GM19438 (cell line): Measurements from ENCODE around the gene FMOD.

ENCODE experiments used
- ATAC-seq: cut with Tn5 transposase; IDR thresholded peaks from one replicate; pipeline ENCODE4 v1.9.1; 2021; ENCODE audit warnings: low read depth; ENCODE audit not compliant: unreplicated experiment

The FMOD gene

DNA sequence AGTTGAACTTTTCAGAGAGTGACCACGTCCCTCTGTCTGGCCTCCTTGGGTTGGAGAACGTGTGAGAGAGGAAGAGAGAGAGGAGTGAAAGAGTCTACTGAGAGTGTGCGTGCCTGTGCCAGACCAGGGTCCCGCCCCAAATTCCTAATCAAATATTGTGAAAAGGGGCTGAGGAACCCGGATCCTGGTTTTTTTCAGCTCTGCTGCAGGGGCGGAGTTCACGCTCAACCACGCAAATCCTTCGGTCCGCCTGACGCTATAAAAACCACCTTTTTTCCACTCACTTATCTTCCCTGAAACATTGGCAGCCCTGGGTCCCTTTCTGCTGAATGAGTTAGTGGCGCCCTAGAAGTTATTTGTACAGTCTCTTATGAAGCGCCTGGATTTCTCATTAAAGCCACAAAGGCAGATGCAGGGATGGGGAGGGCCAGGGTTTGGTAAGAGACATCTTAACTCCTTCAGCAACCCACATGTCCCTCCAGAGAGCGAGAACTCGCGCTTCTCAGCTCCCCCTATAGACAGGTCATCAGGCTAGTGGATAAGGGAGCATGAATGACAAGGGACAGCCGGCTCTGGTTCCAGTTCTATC is at the start of gene FMOD:
Gene FMOD, minus strand, starts transcription at position 86 of the 589 bp plus-strand sequence. CDS start 2,852 bp downstream, outside the sequence.
- ATAC-seq = no peak

DNA sequence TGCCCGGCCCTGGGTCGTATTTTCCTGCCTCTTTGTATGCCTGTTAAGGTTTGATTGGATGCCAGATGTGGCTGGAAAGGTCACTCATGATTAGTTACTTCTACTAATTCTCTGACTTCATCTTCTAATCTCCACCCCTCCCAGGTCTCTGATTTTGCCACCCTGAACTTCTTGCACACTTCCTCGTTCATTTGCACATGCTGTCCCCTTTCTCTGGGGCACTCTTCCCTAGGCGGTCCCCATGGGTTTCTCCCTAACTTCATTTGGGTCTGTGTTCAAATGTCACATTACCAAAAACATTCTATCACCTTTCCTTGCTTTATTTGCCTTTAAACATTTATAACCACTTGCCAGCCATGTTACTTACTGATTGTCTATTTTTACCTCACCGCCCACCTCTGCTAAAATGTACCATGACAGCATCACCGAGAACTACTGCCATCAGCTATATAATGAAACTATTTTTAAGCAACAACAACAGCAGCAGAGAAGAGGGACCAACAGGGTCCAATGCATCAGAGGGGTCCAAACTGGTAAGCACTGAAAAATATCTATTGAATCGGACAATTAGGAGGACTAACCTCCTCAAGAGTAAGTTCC is 45.8 kb upstream of the FMOD start:
- no peak for ATAC-seq

DNA sequence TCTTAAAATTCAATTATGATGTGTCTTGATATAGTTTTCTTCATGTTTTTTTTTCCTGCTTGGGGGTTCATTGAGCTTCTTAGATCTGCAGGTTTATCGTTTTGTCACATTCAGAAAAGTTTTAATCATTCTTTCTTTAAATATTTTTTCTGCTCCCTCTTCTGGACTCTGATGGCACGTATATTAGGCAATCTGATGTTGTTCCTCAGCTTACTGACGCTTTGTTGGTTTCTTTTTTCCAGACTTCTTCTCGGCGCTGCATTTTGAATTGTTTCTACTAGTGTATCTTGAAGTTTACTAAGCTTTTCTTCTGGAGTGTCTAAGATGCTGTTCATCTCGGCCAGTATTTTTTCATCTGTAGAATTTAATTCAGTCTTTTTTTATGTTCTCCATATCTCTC is 44.8 kb upstream of the FMOD start:
- no peak for ATAC-seq

DNA sequence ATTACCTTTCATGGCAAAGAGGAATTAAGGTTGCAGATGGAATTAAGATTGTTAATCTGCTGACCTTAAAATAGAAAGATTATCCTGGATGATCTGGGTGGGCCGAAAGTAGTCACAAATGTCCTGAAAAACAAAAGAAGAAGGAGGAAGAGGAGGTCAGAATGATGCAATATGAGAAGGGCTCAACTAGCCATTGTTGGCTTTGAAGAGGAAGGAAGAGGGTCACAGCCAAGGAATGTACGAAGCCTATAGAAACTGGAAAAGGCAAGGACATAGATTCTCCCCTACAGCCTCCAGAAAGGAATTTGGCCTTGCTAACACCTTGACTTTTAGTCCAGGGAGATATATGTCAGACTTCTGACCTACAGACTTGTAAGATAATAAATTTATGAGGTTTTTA is 39.4 kb upstream of the FMOD start:
- ATAC-seq = no peak

DNA sequence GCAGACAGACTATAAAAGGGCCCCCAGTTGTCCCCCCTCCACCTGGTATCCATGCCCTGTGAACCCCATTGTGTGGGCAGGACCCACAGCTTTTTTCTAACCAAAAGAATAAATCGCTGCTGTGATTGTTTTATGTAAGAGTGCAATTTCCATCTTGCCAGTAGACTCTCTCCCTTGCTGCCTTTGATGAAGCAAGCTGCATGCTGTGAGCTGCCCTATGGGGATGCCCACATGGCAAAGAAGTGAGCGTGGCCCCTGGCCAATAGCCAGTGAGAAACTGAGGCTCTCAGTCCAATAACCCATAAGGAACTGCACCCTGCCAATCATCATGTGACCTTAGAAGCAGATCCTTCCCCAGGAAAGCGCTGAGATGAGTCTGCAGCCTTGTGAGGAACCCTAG is 37.8 kb upstream of the FMOD start:
- no peak for ATAC-seq

DNA sequence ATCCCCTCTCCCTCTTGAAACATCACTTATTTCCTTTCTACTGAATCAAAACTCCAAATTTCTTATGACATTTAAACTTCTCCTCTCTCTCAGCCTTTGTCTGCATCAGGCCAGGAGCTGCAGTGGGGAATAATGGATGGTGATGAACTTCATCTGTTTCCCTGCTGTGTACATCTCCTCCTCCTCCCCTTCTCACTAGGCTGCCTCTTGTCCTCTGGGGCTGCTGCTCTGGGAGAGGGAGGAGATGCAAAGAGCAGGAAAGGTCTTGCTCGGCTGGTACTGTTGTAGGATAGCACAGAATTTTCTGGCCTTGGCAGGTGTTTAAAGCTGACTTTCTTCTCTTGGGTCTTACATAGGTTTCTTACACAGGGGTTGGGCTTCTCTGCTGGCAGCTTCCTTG is 31.1 kb upstream of the FMOD start:
- no peak for ATAC-seq

DNA sequence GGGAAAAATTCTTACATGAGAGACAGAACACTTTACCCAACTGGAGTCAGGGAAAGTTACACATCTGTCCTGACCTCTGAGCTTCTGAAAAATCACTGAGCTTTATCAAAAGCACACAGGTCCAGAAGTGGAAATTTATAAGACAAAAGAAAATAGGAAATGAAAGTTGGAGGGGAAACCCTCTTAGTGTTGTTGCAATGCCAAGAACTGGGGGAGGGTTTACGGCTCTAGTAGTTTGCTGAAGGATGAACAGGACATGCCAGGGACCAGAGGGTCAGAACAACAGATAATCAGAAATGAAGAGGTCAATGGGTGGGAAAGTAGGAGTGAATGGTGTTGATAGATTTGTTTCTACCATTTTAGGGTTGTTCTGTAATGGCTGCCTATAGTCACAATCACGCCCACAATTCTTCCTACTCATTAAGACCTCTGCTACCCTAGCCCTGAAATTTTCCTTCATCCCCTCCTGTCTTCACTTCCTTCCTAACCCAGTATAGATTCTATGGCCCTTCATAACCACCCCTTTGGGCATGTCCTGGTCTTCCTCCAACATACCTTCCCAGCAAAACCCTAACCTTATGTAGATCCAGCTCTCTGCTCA is 30.3 kb upstream of the FMOD start:
- no peak for ATAC-seq

DNA sequence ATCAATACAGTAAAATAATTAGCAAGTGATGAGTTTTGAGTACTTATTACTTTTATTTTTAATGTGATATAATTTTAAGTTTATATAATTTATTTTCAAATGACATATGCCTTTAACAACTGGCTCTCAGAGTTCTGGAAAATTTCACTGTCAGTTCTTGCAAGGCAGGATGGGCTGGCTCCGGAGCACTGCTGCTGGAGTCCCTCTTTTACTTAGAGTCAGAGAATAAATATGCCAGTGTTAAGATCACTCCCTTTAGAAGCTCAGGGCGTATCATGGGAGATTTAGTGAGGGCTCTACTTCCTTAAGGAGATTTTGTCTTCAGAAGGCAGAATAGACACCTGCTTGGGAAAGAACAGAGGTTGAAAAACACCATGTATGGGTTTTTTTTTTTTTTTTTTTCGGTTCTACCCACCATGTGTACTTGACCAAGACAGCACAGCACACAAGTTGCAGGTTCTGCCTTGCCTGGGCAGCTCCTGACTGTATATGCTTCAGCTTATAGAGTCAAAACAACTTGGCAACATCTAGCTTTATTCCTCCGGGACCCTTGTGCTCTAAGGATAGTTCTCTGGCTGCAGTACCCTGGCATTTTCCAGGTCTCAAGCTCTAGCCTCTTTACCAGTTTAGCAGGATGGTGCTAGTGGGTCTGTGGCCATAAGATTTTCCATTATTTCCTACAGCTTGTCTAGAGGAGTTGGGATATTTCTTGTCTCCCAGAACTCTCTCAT is 29.7 kb upstream of the FMOD start:
- ATAC-seq = no peak

DNA sequence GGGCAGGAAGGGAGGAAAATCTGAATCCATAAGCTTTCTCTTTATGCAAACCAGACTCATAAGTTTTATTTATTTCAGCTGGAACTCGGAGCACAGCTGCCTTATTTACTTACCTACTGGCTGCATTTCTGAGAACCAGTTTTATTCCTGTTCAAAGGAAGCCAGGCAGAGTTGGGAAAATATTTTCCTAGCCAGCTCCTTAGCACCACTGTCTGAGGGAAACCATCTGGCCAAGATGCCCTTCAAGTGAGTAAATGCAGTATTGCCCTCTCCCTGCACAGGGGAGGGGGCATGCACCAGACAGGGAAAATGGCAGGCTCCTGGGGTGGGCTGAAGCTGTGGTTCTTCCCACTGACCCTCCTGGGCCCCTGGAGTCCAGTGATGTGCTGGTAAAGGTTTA is 28.9 kb upstream of the FMOD start:
- no peak for ATAC-seq

DNA sequence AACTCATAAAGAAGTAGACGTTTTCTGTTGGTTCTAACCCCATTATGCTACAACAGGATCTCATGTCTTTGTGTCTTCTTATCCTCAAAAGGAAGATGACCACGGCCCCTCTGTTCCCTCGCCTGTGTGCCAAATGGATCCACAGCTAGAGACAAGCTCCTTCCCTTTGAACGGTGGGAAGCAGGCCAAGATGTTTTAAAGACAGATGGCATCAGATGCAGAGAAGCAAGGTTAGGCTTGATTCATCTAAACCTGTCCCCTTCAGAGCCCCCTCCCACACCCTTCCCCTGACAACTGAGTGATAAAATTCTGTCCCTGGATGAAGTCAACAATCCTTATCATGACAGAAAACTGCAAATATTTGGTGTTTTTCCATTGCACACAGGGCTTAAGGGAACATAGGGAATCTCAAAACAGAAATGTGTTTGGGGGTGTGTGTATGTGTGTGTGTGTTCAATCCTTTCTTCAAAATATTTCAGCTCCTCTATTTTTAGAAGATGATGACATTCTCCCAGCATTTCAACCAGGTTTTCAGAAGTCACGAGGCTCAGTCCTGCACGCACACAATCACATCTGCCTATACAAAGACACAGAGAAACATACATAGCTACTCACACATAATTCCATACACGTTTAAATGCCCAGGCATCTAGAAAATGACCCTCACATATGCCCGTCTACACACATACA is 27.8 kb upstream of the FMOD start:
- ATAC-seq = no peak

DNA sequence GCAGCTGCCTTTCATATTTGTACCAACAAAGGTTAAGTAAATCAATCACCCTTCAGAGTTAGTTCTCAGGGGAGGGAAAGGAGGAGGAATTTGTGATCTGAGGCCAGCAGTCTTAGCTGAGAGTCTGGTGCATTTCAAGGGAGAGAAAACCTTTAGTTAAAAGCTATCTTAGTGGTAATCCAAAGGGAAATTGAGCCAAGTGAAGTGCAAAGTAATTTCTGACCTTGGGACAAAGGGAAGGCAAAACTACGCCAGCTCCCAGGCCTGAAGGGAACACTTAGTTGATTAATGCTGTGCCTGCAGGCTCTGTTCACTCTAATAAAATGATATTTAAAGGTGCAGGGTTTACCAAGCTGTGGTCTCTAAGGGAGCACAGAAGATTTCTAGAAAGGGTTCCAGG is 23.1 kb upstream of the FMOD start:
- no peak for ATAC-seq

DNA sequence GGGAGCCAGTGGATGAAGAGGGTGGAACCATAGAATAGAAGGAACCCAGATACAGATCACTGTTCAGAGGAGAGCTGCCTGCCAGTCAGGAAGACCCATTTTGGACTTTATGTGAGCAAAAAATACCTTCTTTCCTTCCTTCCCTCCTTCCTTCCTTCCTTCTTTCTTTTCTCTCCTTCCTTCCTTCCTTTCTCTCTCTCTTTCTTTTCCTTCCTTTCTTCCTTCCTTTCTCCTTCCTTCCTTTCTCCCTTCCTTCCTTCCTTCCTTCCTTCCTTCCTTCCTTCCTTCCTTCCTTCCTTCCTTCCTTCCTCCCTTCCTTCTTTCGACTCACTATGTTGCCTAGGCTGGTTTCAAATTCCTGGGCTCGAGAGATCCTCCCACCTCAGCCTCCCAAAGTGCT is 22.1 kb upstream of the FMOD start:
- ATAC-seq = no peak

DNA sequence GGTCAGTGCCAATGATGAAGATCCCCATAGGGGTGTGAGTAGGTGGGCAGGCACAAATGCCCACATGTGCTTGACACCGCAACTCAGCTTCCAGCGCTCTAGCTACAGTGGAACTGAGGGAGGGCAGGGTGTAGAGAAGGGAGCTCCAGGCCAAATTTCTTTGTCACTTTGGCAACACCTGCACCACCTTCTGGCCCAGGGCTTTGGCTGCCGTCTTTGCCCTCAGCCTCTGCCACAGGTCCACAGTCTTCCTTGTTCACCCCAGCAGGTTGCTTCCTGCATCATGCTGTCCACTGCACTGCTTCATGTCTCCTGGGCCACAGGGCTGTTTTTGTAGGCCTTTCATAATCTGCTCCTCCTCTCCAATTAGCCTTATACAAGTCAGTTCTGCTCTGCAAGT is 20.4 kb upstream of the FMOD start:
- no peak for ATAC-seq

DNA sequence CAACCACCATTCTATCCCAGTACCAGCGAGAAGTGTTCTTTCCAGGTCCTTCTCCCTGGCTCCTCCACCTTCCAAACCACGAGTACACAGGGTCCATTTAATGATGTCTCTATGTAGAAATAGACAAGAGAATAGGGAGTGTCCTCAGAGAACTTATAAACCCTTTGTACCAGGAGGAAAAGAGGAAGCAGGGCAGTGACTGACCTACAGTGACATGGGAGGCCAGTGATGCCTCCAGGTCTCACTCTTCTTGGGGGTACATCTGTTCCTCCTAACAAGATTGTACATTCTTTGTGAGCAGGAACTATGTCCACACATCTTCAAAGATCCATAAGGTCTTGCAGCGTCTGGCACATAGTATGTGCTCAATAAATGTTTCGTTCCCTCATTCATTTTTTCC is 18.7 kb upstream of the FMOD start:
- no peak for ATAC-seq

DNA sequence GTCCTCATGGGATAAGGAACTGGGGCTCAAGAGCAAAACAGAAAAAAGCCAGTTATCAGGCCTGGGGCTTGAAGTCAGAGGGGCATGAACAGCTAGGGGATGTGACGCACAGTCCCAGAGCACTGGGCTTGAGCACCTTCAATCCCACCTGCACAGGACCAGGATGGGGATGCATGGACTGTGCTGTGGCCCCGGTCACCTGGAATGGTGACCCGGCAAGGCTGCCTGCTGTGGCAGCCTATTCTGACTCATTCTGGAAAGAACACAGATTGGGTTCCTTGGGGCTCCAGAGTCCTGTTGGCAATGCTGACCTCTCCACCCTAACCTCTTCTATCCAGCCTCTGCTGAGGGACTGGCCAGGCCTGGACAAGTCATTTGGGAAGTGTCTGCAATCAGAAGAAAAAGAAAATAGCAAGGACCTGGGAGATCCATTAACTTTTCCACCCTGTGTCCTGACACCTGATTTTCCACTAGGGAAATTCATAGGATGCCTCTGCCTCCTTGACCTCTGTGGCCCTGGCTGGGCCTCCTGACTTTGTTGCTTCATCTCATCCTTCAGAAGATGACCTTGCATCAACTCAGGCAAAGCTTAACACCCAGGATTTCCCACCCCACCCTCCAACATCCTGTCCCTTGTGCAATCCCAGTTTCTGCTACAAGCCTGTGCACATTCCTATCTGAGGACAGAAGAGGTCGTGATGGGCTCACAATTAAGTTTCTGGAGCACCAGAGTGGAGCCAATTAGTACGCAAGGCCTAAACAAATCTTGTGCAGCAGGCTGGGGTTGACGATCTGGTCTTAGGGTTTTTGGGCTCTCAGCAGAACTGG is 17.9 kb upstream of the FMOD start:
- ATAC-seq = no peak

DNA sequence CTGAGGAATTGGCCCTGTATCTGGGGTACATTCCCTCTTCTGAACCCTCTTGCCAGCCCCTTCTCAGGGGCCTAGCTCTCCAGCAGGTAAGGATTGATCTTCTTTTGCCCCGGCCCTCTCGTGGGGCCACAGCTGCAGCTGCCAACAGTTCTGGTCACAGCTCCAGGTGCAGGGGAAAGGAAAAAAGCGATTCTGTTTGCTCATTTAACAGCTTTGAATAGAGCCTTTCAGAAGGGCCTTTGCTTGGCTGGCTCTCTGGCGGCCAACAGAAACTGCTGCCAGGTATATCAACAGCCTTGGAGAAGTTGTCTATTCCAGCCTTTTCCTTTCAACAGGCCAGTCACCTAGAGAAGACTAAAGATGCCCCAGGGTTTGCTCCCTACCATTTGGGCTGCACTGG is 16.1 kb upstream of the FMOD start:
- no peak for ATAC-seq

DNA sequence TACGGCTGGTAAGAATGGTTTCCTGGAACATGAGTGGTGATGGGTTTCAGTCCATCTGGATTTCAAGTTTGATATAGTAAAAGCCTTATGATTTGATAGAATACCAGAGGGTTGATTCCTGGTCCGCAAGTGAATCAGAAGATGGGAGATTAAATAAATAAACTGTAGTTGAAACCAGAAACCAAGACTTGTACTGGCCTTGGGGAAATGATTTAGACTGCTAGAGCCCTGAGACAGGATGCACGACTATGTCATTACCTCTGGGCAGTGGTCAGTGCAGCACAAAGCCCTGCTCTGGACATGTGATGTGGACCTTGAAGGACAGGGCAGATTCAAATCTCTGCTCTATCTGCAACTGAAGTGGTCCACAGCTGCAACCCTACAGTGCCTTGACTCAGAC is 15.6 kb upstream of the FMOD start:
- ATAC-seq = no peak

DNA sequence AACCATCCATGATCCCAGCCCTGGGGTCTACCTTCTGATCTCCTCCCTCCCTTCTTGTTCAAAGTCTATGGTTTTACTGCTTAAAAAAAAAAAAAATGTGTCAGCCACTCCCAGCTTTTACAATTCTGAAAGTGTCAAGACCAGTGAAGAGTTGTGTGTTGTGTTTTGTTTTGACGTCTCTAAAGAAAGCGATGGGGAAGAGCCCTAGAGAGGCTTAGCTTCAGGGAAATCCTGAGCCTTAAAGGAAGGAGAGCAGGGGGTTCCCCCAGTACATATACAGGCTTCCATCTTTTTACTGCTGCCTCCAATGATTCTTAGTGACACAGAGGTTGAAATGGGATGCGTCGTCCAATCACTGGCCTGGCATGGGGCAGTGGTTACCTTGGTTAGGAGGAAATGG is 13.9 kb upstream of the FMOD start:
- no peak for ATAC-seq

DNA sequence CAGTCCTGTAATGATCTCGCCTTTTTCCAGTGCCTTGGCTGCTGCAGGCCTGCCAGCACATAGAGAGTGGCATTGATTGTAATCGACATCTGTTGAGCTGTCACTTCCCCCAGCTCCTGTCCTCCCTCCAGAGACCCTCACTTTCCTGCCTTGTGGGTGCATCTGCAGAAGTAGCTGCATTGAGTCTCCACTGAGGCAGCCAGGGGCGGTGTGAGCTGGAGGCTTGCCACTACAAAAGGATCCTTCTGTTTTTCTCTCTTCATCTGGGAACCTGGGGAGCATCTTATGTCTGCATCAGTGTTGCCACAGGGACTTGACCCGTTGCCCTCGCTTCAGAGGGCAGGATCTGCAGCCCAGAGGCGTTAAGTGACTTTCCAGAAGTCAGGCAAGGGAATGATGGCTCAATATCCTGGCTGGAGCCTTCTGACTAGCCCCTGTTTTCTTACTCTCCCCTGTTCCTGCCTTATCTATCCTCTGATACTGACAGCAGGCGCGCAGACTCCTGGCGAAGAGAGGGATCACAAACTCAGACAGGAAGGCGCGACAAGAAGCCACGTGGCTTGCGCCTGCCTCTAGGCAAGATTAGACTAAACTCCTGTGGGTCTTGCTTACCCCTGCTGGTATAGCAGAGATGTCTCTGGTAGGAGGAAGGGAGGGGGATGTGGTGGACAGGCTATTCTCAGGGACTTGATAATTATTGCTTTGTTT is 13.3 kb upstream of the FMOD start:
- no peak for ATAC-seq

DNA sequence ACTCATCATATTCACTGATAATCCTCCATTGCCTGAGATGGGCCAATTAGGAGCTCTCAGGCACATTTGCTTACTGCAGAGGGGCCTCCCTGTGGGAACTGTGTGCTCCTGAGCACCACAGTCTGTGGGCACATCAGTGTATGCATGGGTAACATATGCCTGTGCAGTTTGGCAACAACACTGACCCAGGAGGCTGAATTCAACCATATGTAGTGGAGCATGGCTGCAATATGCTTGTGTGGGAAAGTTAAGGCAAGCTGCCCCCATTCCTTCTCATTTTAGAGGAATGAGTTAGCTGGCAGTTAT is 11.8 kb upstream of the FMOD start:
- no peak for ATAC-seq
